ENCODE data around the gene CCDC85A.

Gene CCDC85A

GRCh38 chr2:56231361-56231760, 47.6 kb downstream of the CCDC85A start:
- TF ChIP-seq CEBPB (IDR thresholded peaks at IDR 0.05) (no peak), TCF12 (IDR thresholded peaks at IDR 0.05; ENCODE audit: low read depth) (no peak), MAX (IDR thresholded peaks at IDR 0.05) (no peak)

GRCh38 chr2:56232912-56233311, 49.1 kb downstream of the CCDC85A start:
- TF ChIP-seq CEBPB (IDR thresholded peaks at IDR 0.05) = no peak
- no peak for TF ChIP-seq ZBTB7A (IDR thresholded peaks at IDR 0.05; ENCODE audit: low read depth)
- TF ChIP-seq CREB1 (IDR thresholded peaks at IDR 0.05; ENCODE audit: low read depth) = no peak
- TF ChIP-seq FOXM1 (IDR thresholded peaks at IDR 0.05; ENCODE audit: borderline replicate concordance, low read depth) = no peak
- TF ChIP-seq RAD21 (IDR thresholded peaks at IDR 0.05; ENCODE audit: low read depth) = no peak
- TF ChIP-seq TEAD4 (IDR thresholded peaks at IDR 0.05) = no peak
- no peak for TF ChIP-seq YY1 (IDR thresholded peaks at IDR 0.05; ENCODE audit: low read depth)
- TF ChIP-seq EGR1 (IDR thresholded peaks at IDR 0.05) = no peak
- TF ChIP-seq EP300 (IDR thresholded peaks at IDR 0.05; ENCODE audit: borderline replicate concordance) = no peak
- TF ChIP-seq TCF12 (IDR thresholded peaks at IDR 0.05; ENCODE audit: low read depth) = no peak
- TF ChIP-seq USF1 (IDR thresholded peaks at IDR 0.05) = no peak
- TF ChIP-seq MAX (IDR thresholded peaks at IDR 0.05) = no peak
- no peak for TF ChIP-seq NFIC (IDR thresholded peaks at IDR 0.05)
- no peak for TF ChIP-seq TAF1 (IDR thresholded peaks at IDR 0.05; ENCODE audit: low read depth)

- TF ChIP-seq TCF12 (IDR thresholded peaks at IDR 0.05; ENCODE audit: low read depth) (no peak), NFIC (IDR thresholded peaks at IDR 0.05) (no peak), CEBPB (IDR thresholded peaks at IDR 0.05) (no peak), REST (IDR thresholded peaks at IDR 0.05; ENCODE audit: low read depth) (no peak), CREB1 (IDR thresholded peaks at IDR 0.05; ENCODE audit: low read depth) (no peak), TEAD4 (IDR thresholded peaks at IDR 0.05) (no peak), EP300 (IDR thresholded peaks at IDR 0.05; ENCODE audit: borderline replicate concordance) (no peak), EGR1 (IDR thresholded peaks at IDR 0.05) (no peak)
These were observed 50.5 kb downstream of the CCDC85A start for GRCh38 chr2:56234241-56234640.

GRCh38 chr2:56239030-56239429, 55.2 kb downstream of the CCDC85A start:
- TF ChIP-seq TEAD4 (IDR thresholded peaks at IDR 0.05) = no peak
- TF ChIP-seq FOXM1 (IDR thresholded peaks at IDR 0.05; ENCODE audit: borderline replicate concordance, low read depth) = no peak
- TF ChIP-seq MAX (IDR thresholded peaks at IDR 0.05) = no peak
- no peak for TF ChIP-seq CREB1 (IDR thresholded peaks at IDR 0.05; ENCODE audit: low read depth)
- no peak for TF ChIP-seq TAF1 (IDR thresholded peaks at IDR 0.05; ENCODE audit: low read depth)
- TF ChIP-seq USF1 (IDR thresholded peaks at IDR 0.05) = no peak
- no peak for TF ChIP-seq REST (IDR thresholded peaks at IDR 0.05; ENCODE audit: low read depth)
- TF ChIP-seq EP300 (IDR thresholded peaks at IDR 0.05; ENCODE audit: borderline replicate concordance) = no peak

- no peak for TF ChIP-seq ZBTB7A (IDR thresholded peaks at IDR 0.05; ENCODE audit: low read depth)
- TF ChIP-seq TAF1 (IDR thresholded peaks at IDR 0.05; ENCODE audit: low read depth) = no peak
- TF ChIP-seq RAD21 (IDR thresholded peaks at IDR 0.05; ENCODE audit: low read depth) = no peak
- TF ChIP-seq MAX (IDR thresholded peaks at IDR 0.05) = no peak
- TF ChIP-seq NFIC (IDR thresholded peaks at IDR 0.05) = no peak
- TF ChIP-seq REST (IDR thresholded peaks at IDR 0.05; ENCODE audit: low read depth) = no peak
- no peak for TF ChIP-seq CREB1 (IDR thresholded peaks at IDR 0.05; ENCODE audit: low read depth)
- TF ChIP-seq USF1 (IDR thresholded peaks at IDR 0.05) = no peak
- TF ChIP-seq CEBPB (IDR thresholded peaks at IDR 0.05) = no peak
- no peak for TF ChIP-seq TCF12 (IDR thresholded peaks at IDR 0.05; ENCODE audit: low read depth)
- no peak for TF ChIP-seq EP300 (IDR thresholded peaks at IDR 0.05; ENCODE audit: borderline replicate concordance)
- no peak for TF ChIP-seq FOXM1 (IDR thresholded peaks at IDR 0.05; ENCODE audit: borderline replicate concordance, low read depth)
- no peak for TF ChIP-seq TEAD4 (IDR thresholded peaks at IDR 0.05)
- TF ChIP-seq YY1 (IDR thresholded peaks at IDR 0.05; ENCODE audit: low read depth) = no peak
- no peak for TF ChIP-seq EGR1 (IDR thresholded peaks at IDR 0.05)
These were observed 55.6 kb downstream of the CCDC85A start for GRCh38 chr2:56239437-56239836.

Measured in Ishikawa (cell line).